ENCODE results near the gene ZNF423. TPM values are rescaled to one million over a fixed set of nuclear protein-coding genes. Genes with fewer than 3 reads are reported as not detected.

Gene ZNF423
- total and polyA plus RNA-seq, 9 of the 15 experiments (the other 6 are each of a cell fraction or from before 2014, with no cell fraction given), result not detected

- no peak for TF ChIP-seq AFF1 (IDR thresholded peaks at IDR 0.05; ENCODE audit: low read depth in 1 of 2, partially characterized antibody in 2 of 2)
- TF ChIP-seq TBL1XR1 (IDR thresholded peaks at IDR 0.05; ENCODE audit: low read length in 2 of 2), result no peak
These were observed 364.7 kb downstream of the ZNF423 start (continued) for GRCh38 chr16:49491106-49491670.

GRCh38 chr16:49490321-49490705 lies 365.6 kb downstream of the ZNF423 start:
- no TSS peak for BruUV-seq (replicated peaks)
- ChIA-PET POLR2A (interaction anchor here (0.6 kb wide), 1 partner anchor 575 kb away, joined by 3 read pairs; no protein-coding TSS in a partner anchor), CTCF (ENCODE audit: low intra/inter-chr PET ratio) (no interaction called here)
- Histone ChIP-seq H3K36me3 (ENCODE audit: control insufficient read depth, insufficient read depth, low read length) (no peaks in the 10 kb centered on the region), H3K79me2 (ENCODE audit: control insufficient read depth, insufficient read depth, low read length) (no peaks in the 10 kb centered on the region), H3K9me3 (replicated peaks; ENCODE audit: control insufficient read depth, insufficient read depth, low read depth, low read length) (no peaks in the 10 kb centered on the region), H2AFZ (ENCODE audit: low read depth, low read length) (no peak overlapping the region), H3K27ac (ENCODE audit: extremely low read depth, low read depth, low read length) (no peak overlapping the region), H3K9me1 (ENCODE audit: control insufficient read depth, insufficient read depth, low read length) (no peaks in the 10 kb centered on the region), H3K4me3 (no peak overlapping the region), H3K9ac (ENCODE audit: insufficient read depth in 1 of 2, low read depth in 2 of 2, low read length in 2 of 2) (no peak overlapping the region), H3K27me3 (ENCODE audit: control insufficient read depth in 2 of 2, insufficient read depth in 2 of 2, low read length in 2 of 2) (peaks cover 8 to 38% of the 10 kb centered on the region in 2 experiments; a peak in 4 of 5 replicates), H3K4me2 (ENCODE audit: insufficient read depth, low read length) (no peak overlapping the region), H4K20me1 (replicated peaks; ENCODE audit: control insufficient read depth, insufficient read depth, low read length) (0 out of 2 replicates have a peak, but pooled peaks cover 4% of the 10 kb centered on the region), H3K4me1 (replicated peaks in 1 of 2; ENCODE audit: control insufficient read depth in 2 of 2, insufficient read depth in 2 of 2, low read length in 2 of 2) (peaks cover 0 to 14% of the 10 kb centered on the region in 2 experiments; a peak in 1 of 5 replicates)
- 0% methylated on average over 8 of the region's 8 CpGs for WGBS (ENCODE audit: insufficient coverage, low coverage, missing lambda C conversion rate)
- DNase-seq (ENCODE audit: extremely low read depth in 1 of 4, low spot score in 3 of 4), result no peak
- in situ Hi-C loops (cut with MboI) (no loop called here), intact Hi-C loops (cut with micrococcal nuclease) (no loop called here)
- FAIRE-seq, result no peak
- TF ChIP-seq ETS2 (tag; IDR thresholded peaks at IDR 0.05; ENCODE audit: borderline replicate concordance, poor library complexity, severe bottlenecking) (no peak), ZNF668 (CRISPR knock-in tag; IDR thresholded peaks at IDR 0.05) (no peak), RBM15 (IDR thresholded peaks at IDR 0.05; ENCODE audit: insufficient read depth, low read length) (no peak)
- no peak for ATAC-seq
